ENCODE data around the gene CTBP2. TPM values are rescaled to one million over a fixed set of nuclear protein-coding genes. Genes with fewer than 3 reads are reported as not detected.
"Not testable (repeated sequence)": the region's sequence is repeated elsewhere in the genome, so short reads cannot be mapped to it uniquely, and the experiment has no call there.

Gene CTBP2
- total RNA-seq, 2 experiments from 2014 or later = 0.29 to 0.40 TPM

DNA sequence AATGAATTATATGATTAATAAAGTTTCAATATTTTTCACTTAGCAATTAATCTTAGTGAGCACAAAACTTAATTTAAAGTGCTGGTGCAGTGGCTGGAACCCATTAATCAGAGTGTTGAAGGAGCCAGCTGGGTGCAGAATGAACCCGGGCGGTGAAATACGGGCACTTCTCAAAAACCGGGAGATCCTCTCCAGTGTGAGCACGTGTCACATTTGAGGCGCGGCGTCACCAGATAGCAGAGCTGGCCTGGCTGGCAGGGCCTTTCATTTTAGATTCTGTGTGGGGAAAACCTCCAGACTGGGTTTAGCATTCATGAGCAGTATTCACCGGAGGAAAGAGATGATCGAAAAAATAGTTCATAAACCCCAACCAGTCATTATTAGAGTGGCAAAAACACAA, 34.5 kb upstream of the CTBP2 start:
- H3K27me3 Mint-ChIP-seq (ENCODE audit: low read depth) = no peaks in the 10 kb centered on the region
- POLR2A ChIA-PET = no interaction called here
- no peak for DNase-seq

GRCh38 chr10:125193306-125193877, 33.0 kb upstream of the CTBP2 start:
- Mint-ChIP-seq H3K4me1 (ENCODE audit: low read depth) (no peaks in the 10 kb centered on the region), H3K36me3 (ENCODE audit: low read depth) (no peaks in the 10 kb centered on the region), H3K27me3 (ENCODE audit: low read depth) (no peaks in the 10 kb centered on the region), H3K27ac (no peak overlapping the region), H3K4me3 (no peak overlapping the region), H3K9me3 (ENCODE audit: insufficient read depth) (no peaks in the 10 kb centered on the region)
- DNase-seq = no peak
- CTCF ChIA-PET = no interaction called here
- POLR2A ChIA-PET = no interaction called here
- ATAC-seq = no peak

More for the DNA sequence above, 34.5 kb upstream of the CTBP2 start:
- ATAC-seq = no peak
- Mint-ChIP-seq H3K36me3 (ENCODE audit: low read depth) (no peaks in the 10 kb centered on the region), H3K9me3 (ENCODE audit: insufficient read depth) (no peaks in the 10 kb centered on the region), H3K27ac (no peak overlapping the region), H3K4me1 (ENCODE audit: low read depth) (no peaks in the 10 kb centered on the region), H3K4me3 (no peak overlapping the region)
- CTCF ChIA-PET = no interaction called here

DNA sequence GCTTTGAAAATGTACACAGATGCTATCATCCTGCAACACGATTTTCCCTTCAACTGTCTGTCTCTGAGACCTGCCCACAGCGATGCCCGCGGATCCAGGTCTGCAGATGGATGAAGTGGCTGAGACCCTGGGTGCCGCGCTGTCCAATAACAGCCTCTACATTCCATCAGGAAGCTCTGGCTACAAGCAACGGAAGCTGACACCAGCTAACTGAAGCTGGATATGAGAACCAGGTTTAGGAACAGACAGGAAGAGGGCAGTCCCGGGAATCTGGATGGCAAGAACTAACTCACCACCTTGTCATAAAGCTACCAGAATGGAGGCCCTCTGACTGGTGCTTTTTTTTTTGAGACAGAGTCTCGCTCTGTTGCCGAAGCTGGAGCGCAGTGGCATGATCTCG, 32.3 kb upstream of the CTBP2 start:
- ChIA-PET POLR2A (no interaction called here), CTCF (no interaction called here)
- DNase-seq (no peak), ATAC-seq (no peak)
- no peaks in the 10 kb centered on the region for H3K36me3 Mint-ChIP-seq (ENCODE audit: low read depth)
- no peaks in the 10 kb centered on the region for H3K4me1 Mint-ChIP-seq (ENCODE audit: low read depth)
- no peaks in the 10 kb centered on the region for H3K27me3 Mint-ChIP-seq (ENCODE audit: low read depth)
- no peak overlapping the region for H3K4me3 Mint-ChIP-seq
- H3K9me3 Mint-ChIP-seq (ENCODE audit: insufficient read depth) = no peaks in the 10 kb centered on the region
- H3K27ac Mint-ChIP-seq = no peak overlapping the region

- Mint-ChIP-seq H3K27me3 (ENCODE audit: low read depth) (no peaks in the 10 kb centered on the region), H3K36me3 (ENCODE audit: low read depth) (no peaks in the 10 kb centered on the region), H3K9me3 (ENCODE audit: insufficient read depth) (no peaks in the 10 kb centered on the region), H3K27ac (no peak overlapping the region), H3K4me3 (no peak overlapping the region), H3K4me1 (ENCODE audit: low read depth) (no peaks in the 10 kb centered on the region)
- DNase-seq (no peak), ATAC-seq (no peak)
- CTCF ChIA-PET = no interaction called here
- POLR2A ChIA-PET = no interaction called here
Observed at GRCh38 chr10:125192005-125192404, 31.6 kb upstream of the CTBP2 start.

- Mint-ChIP-seq H3K27me3 (ENCODE audit: low read depth) (no peaks in the 10 kb centered on the region), H3K27ac (no peak overlapping the region), H3K36me3 (ENCODE audit: low read depth) (no peaks in the 10 kb centered on the region), H3K4me3 (no peak overlapping the region), H3K4me1 (ENCODE audit: low read depth) (no peaks in the 10 kb centered on the region), H3K9me3 (ENCODE audit: insufficient read depth) (no peaks in the 10 kb centered on the region)
- ChIA-PET CTCF (no interaction called here), POLR2A (no interaction called here)
- no peak for DNase-seq
- ATAC-seq = no peak
Observed at GRCh38 chr10:125190946-125191345, 30.6 kb upstream of the CTBP2 start.

- H3K36me3 Mint-ChIP-seq (ENCODE audit: low read depth) = no peaks in the 10 kb centered on the region
- no peaks in the 10 kb centered on the region for H3K4me1 Mint-ChIP-seq (ENCODE audit: low read depth)
- CTCF ChIA-PET = no interaction called here
- H3K27ac Mint-ChIP-seq = no peak overlapping the region
- H3K27me3 Mint-ChIP-seq (ENCODE audit: low read depth) = no peaks in the 10 kb centered on the region
- POLR2A ChIA-PET = no interaction called here
- no peak overlapping the region for H3K4me3 Mint-ChIP-seq
- ATAC-seq (no peak), DNase-seq (no peak)
- H3K9me3 Mint-ChIP-seq (ENCODE audit: insufficient read depth) = no peaks in the 10 kb centered on the region
Observed at GRCh38 chr10:125190414-125190813, 30.1 kb upstream of the CTBP2 start.

DNA sequence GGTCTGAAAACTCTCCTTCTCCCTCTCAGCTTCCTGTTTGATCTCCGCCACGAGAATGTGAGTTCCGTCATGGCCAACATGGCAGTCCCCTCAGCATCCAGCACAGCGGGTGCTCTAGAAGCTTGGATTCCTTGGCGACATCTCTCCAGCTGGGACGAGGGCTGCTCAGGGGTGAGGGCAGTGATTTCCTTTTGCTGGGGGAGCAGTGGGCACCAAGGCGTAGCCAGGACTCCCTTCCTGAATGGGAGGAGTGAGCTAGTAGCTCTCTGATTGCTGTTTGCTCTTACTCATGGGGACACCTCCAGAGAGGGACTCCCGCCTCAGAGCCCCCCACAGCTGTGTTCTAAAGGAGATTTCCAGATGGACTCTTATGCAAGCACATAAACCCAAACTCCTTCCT, 28.8 kb upstream of the CTBP2 start:
- DNase-seq (no peak), ATAC-seq (no peak)
- no peak overlapping the region for H3K27ac Mint-ChIP-seq
- H3K4me1 Mint-ChIP-seq (ENCODE audit: low read depth) = no peaks in the 10 kb centered on the region
- ChIA-PET POLR2A (no interaction called here), CTCF (no interaction called here)
- no peaks in the 10 kb centered on the region for H3K36me3 Mint-ChIP-seq (ENCODE audit: low read depth)
- H3K27me3 Mint-ChIP-seq (ENCODE audit: low read depth) = no peaks in the 10 kb centered on the region
- no peak overlapping the region for H3K4me3 Mint-ChIP-seq
- no peaks in the 10 kb centered on the region for H3K9me3 Mint-ChIP-seq (ENCODE audit: insufficient read depth)

DNA sequence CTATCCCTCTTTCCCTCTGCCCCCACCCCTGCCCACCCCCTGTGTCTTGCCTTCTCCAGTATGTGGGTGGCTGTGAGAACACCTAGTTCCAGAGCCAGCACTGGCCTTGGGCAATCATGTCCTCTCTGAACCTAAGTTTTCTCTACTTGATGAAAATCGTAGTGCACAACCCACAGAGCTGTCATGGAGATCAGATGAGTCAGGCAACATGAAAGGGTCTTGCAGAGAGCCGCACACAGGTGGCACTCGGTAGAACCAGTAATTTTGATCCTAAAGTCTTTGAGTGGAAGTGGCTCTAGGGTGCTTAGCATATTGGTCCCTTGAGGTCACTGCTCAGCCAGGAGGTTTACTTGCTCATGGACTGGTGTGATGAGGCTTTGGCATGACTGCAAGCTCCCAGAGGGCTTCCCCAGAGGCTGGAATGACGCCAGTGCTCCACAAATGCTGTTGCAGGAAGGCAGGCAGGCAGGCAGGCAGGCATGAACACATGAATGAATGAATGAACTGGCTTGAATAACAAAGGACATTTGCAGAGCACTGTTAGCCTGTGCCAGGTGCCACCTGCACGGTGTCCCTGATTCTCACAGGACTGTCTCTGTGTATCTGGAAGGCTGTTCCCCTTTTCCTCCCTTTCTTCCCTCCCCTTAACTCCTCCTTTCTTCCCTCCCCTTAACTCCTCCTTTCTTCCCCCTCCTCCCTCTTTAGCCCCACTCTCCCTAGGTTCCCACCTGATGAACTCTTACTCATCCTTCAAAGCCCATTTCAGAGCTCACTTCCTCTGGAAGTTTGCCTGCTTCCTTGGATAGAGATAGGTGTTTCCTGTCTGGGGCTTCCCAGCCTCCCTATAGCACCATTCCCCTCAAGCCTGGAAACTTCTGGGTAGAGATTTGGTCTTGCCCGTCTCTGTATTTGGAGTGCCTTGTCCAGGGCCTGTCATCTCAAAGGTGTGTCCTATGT, 27.2 kb upstream of the CTBP2 start:
- CTCF ChIA-PET = no interaction called here
- no peaks in the 10 kb centered on the region for H3K9me3 Mint-ChIP-seq (ENCODE audit: insufficient read depth)
- H3K36me3 Mint-ChIP-seq (ENCODE audit: low read depth) = no peaks in the 10 kb centered on the region
- ATAC-seq (no peak), DNase-seq (no peak)
- H3K4me1 Mint-ChIP-seq (ENCODE audit: low read depth) = no peaks in the 10 kb centered on the region
- H3K27me3 Mint-ChIP-seq (ENCODE audit: low read depth) = peaks cover under 1% of the 10 kb centered on the region
- POLR2A ChIA-PET = no interaction called here
- no peak overlapping the region for H3K4me3 Mint-ChIP-seq
- no peak overlapping the region for H3K27ac Mint-ChIP-seq

- ChIA-PET POLR2A (no interaction called here), CTCF (no interaction called here)
- no peak overlapping the region for H3K27ac Mint-ChIP-seq
- DNase-seq (no peak), ATAC-seq (no peak)
- no peak overlapping the region for H3K4me3 Mint-ChIP-seq
- H3K27me3 Mint-ChIP-seq (ENCODE audit: low read depth) = peaks cover 5% of the 10 kb centered on the region
- H3K36me3 Mint-ChIP-seq (ENCODE audit: low read depth) = no peaks in the 10 kb centered on the region
- no peaks in the 10 kb centered on the region for H3K4me1 Mint-ChIP-seq (ENCODE audit: low read depth)
- H3K9me3 Mint-ChIP-seq (ENCODE audit: insufficient read depth) = no peaks in the 10 kb centered on the region
Observed at GRCh38 chr10:125186431-125187170, 26.2 kb upstream of the CTBP2 start.

DNA sequence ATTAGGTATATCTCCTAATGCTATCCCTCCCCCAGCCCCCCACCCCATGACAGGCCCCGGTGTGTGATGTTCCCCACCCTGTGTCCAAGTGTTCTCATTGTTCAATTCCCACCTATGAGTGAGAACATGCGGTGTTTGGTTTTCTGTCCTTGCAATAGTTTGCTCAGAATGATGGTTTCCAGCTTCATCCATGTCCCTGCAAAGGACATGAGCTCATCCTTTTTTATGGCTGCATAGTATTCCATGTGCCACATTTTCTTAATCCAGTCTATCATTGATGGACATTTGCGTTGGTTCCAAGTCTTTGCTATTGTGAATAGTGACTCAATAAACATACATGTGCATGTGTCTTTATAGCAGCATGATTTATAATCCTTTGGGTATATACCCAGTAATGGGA, 18.7 kb upstream of the CTBP2 start:
- H3K4me3 Mint-ChIP-seq; ATAC-seq; CTCF ChIA-PET; POLR2A ChIA-PET; H3K4me1 Mint-ChIP-seq (ENCODE audit: low read depth); H3K9me3 Mint-ChIP-seq (ENCODE audit: insufficient read depth); H3K36me3 Mint-ChIP-seq (ENCODE audit: low read depth); H3K27ac Mint-ChIP-seq; DNase-seq: not testable (repeated sequence)
- peaks cover 10% of the 10 kb centered on the region for H3K27me3 Mint-ChIP-seq (ENCODE audit: low read depth)

GRCh38 chr10:125177641-125178640, 17.6 kb upstream of the CTBP2 start:
- DNase-seq (no peak), ATAC-seq (no peak)
- H3K9me3 Mint-ChIP-seq (ENCODE audit: insufficient read depth) = no peaks in the 10 kb centered on the region
- H3K27ac Mint-ChIP-seq = no peak overlapping the region
- H3K4me1 Mint-ChIP-seq (ENCODE audit: low read depth) = no peaks in the 10 kb centered on the region
- H3K36me3 Mint-ChIP-seq (ENCODE audit: low read depth) = no peaks in the 10 kb centered on the region
- ChIA-PET POLR2A (no interaction called here), CTCF (no interaction called here)
- H3K4me3 Mint-ChIP-seq = no peak overlapping the region
- peaks cover 14% of the 10 kb centered on the region for H3K27me3 Mint-ChIP-seq (ENCODE audit: low read depth)
